Measurements from ENCODE around the gene MS4A5. TPM values are rescaled to one million over a fixed set of nuclear protein-coding genes. Genes with fewer than 3 reads are reported as not detected.
A peak's percentile ranks its signal among the peaks of the same experiment; 100 is the strongest.

The MS4A5 gene
- total and polyA plus RNA-seq, 10 of the 15 experiments (the other 5 are each of a cell fraction or from before 2014, with no cell fraction given): not detected

DNA sequence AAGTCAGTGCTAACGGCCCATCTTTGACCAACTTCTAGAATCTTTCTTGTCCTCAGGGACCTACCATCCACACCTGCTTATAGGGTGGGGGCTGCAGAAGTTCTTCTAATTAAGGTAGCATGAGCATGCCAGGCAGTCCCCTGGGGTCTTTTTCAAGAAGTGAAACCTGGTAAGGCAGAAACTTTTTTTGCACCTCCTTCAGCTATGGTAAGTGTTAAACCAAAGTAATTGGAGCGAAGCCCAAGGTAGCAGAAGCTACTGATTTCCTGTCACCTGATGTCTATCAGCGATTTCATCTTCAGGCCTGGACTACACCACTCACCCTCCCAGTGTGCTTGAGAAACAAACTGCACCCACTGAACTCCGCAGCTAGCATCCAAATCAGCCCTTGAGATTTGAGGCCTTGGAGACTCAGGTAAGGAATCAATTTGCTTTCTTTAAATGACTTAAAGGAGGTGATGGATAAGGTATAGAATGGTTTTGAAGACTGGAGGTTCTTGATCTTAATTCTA, 26.2 kb downstream of the MS4A5 start, which contains the start of gene MS4A1 (continued):
- TF ChIP-seq ZBTB40 (IDR thresholded peaks at IDR 0.05; ENCODE audit: borderline replicate concordance) (no peak), CEBPB (IDR thresholded peaks at IDR 0.05; ENCODE audit: borderline replicate concordance in 1 of 2, low read depth in 2 of 2, low read length in 2 of 2) (no peak; a peak in 1 of 4 replicates), IRF3 (IDR thresholded peaks at IDR 0.05) (no peak), TCF7 (IDR thresholded peaks at IDR 0.05; ENCODE audit: borderline replicate concordance) (0 out of 2 replicates have a peak, but pooled peaks have one; percentile 18), SPI1 (IDR thresholded peaks at IDR 0.05; ENCODE audit: borderline replicate concordance, insufficient read depth, low read depth, low read length) (peak; percentile 99), NRF1 (conservative IDR thresholded peaks at IDR 0.05; ENCODE audit: low read depth, low read length) (no peak), ZSCAN29 (IDR thresholded peaks at IDR 0.05) (peak; percentile 66; the same call in 1 of the 2 replicates), ZNF207 (IDR thresholded peaks at IDR 0.05; ENCODE audit: borderline replicate concordance) (0 out of 2 replicates have a peak, but pooled peaks have one; percentile 62), FOXK2 (IDR thresholded peaks at IDR 0.05) (no peak), BACH1 (IDR thresholded peaks at IDR 0.05; ENCODE audit: borderline replicate concordance) (peak; percentile 98), POLR2AphosphoS2 (IDR thresholded peaks at IDR 0.05; ENCODE audit: low read depth, low read length) (peak; percentile 89), BHLHE40 (IDR thresholded peaks at IDR 0.05; ENCODE audit: borderline replicate concordance in 1 of 2, low read depth in 2 of 2, low read length in 1 of 2) (peak; percentile 94 to 95), BMI1 (IDR thresholded peaks at IDR 0.05; ENCODE audit: borderline replicate concordance) (peak; percentile 92), NFYB (IDR thresholded peaks at IDR 0.05; ENCODE audit: insufficient read depth, low read depth, low read length) (no peak), SIN3A (IDR thresholded peaks at IDR 0.05; ENCODE audit: low read depth, low read length) (no peak), RUNX3 (IDR thresholded peaks at IDR 0.05; ENCODE audit: low read length) (peak; percentile 86), EP300 (IDR thresholded peaks at IDR 0.05; ENCODE audit: borderline replicate concordance in 1 of 2, control insufficient read depth in 1 of 2, low read depth in 2 of 2, low read length in 2 of 2) (peak; percentile 98 to 99), ZNF622 (IDR thresholded peaks at IDR 0.05) (no peak), POLR2AphosphoS5 (IDR thresholded peaks at IDR 0.05; ENCODE audit: low read length) (peak; percentile 99), ZZZ3 (IDR thresholded peaks at IDR 0.05; ENCODE audit: control insufficient read depth, insufficient read length, low read depth) (no peak), EED (IDR thresholded peaks at IDR 0.05; ENCODE audit: low read depth) (peak; percentile 80), MXI1 (IDR thresholded peaks at IDR 0.05; ENCODE audit: low read depth, low read length) (peak; percentile 64; the same call in 1 of the 2 replicates)
- TF ChIP-seq, protein P1, sequence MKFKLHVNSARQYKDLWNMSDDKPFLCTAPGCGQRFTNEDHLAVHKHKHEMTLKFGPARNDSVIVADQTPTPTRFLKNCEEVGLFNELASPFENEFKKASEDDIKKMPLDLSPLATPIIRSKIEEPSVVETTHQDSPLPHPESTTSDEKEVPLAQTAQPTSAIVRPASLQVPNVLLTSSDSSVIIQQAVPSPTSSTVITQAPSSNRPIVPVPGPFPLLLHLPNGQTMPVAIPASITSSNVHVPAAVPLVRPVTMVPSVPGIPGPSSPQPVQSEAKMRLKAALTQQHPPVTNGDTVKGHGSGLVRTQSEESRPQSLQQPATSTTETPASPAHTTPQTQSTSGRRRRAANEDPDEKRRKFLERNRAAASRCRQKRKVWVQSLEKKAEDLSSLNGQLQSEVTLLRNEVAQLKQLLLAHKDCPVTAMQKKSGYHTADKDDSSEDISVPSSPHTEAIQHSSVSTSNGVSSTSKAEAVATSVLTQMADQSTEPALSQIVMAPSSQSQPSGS (IDR thresholded peaks at IDR 0.05; ENCODE audit: low read length): peak; percentile 93

Data from GM12878 (cell line).